ENCODE data around the gene UGGT1. TPM values are rescaled to one million over a fixed set of nuclear protein-coding genes. Genes with fewer than 3 reads are reported as not detected.

Gene UGGT1, protein sequence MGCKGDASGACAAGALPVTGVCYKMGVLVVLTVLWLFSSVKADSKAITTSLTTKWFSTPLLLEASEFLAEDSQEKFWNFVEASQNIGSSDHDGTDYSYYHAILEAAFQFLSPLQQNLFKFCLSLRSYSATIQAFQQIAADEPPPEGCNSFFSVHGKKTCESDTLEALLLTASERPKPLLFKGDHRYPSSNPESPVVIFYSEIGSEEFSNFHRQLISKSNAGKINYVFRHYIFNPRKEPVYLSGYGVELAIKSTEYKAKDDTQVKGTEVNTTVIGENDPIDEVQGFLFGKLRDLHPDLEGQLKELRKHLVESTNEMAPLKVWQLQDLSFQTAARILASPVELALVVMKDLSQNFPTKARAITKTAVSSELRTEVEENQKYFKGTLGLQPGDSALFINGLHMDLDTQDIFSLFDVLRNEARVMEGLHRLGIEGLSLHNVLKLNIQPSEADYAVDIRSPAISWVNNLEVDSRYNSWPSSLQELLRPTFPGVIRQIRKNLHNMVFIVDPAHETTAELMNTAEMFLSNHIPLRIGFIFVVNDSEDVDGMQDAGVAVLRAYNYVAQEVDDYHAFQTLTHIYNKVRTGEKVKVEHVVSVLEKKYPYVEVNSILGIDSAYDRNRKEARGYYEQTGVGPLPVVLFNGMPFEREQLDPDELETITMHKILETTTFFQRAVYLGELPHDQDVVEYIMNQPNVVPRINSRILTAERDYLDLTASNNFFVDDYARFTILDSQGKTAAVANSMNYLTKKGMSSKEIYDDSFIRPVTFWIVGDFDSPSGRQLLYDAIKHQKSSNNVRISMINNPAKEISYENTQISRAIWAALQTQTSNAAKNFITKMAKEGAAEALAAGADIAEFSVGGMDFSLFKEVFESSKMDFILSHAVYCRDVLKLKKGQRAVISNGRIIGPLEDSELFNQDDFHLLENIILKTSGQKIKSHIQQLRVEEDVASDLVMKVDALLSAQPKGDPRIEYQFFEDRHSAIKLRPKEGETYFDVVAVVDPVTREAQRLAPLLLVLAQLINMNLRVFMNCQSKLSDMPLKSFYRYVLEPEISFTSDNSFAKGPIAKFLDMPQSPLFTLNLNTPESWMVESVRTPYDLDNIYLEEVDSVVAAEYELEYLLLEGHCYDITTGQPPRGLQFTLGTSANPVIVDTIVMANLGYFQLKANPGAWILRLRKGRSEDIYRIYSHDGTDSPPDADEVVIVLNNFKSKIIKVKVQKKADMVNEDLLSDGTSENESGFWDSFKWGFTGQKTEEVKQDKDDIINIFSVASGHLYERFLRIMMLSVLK (N-terminal part only)
- total RNA-seq (2014; rRNA removed; shearing (Covaris generic)) = 48.1 and 58.0 TPM in 2 replicates
- 33.6 and 37.5 TPM in 2 replicates for polyA plus RNA-seq (2015; cell fraction: cytosol; rRNA removed)
- polyA plus RNA-seq (2015; cell fraction: nucleus; rRNA removed) = 232 and 269 TPM in 2 replicates

DNA sequence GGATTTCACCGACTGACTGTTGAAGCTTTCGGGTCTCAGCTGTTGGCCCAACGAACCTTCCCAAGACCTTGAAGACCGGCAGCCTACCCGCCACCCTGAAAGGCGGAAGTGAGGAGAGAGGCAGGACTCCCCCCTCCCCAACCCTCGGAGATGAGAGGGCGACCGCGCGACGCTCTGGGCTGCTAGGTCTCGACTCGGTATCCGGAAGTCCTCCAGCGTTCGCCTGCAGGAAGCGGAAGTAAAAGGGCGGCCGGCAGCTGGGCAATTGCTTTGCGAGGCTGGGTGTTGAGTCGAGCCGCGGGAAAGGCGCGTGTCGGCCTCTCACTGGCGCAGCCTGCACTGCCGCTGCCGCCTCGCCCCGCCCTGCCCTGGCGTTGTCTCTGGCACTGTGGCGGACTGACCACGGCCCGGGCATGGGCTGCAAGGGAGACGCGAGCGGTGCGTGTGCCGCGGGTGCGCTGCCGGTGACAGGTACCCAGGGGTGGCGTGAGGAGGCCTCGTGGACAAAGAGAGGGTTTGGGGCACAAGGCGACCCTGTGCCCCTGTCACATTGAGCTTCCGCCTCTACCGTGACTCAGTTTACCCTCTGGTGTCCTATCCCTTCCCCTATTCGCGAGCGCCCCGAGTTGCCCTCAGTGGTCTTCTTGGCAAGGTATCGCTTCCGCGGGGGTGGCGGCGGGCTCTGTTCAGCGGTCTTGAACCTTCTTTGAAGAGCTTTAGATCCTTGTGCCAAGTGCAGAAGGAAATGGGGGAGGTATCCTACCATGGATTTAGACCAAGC, at the start of gene UGGT1:
Gene UGGT1, plus strand, starts transcription at position 256 of the 781 bp plus-strand sequence. Its CDS starts 158 bp downstream, at position 414.
- peak; percentile 98 for DNase-seq (ENCODE audit: low read depth)

DNA sequence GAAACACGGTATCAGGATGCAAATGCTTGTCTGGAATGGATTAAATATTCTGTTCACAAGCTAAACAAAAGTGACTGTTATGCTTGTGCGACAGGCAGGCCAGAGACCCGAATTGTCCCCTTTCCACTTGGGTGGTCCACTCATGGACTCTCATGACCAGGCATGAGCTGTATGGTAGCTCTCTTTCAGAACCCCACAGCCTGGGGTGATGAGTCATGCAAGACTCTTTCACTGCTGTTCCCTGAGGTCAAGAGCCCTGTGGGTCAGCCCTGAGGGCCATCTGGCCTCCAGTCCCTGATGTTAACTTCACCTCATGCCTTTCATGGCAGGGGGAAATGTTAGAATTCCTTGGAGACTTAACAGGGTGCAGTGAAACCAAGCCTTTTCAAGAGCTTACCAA, 49.4 kb upstream of the UGGT1 start:
- no peak for DNase-seq (ENCODE audit: low read depth)

DNA sequence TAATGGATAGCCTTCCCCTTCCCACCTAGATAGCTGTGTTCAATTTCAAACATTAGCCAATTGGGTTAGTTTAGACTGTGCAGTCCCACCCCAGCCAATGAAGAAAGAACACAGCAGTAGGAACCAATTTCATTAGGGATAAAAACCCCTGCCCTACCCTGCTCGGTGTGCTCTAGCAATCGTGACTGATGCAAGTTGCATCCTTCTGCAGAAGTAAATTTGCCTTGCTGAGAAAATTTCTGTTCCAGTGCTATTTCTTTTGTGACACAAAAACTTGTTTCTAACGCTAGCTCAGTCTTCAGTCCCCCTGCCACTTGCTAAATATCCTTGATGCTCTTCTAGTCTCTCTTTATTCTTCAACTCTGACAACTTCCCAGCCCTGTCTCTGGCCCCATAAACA, 48.0 kb upstream of the UGGT1 start:
- DNase-seq (ENCODE audit: low read depth) = no peak

DNA sequence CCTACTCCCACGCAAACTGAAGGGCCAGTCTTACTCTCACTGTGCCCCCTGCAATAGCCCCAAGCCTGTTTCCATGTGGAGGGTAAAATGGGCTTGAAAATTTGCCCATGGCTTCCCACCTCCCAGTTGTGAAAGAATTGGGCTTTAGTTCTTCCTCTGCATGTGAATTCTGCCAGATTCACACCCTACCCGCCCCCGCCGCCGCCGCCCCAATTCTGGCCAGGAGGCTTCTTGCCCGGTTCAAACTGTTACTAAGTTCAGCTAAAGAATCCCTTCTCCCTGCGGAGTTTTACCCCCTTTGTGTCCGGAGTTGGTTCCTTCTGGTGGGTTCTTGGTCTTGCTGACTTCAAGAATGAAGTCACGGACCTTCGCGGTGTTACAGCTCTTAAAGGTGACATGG, 37.7 kb upstream of the UGGT1 start:
- DNase-seq (ENCODE audit: low read depth) = no peak

DNA sequence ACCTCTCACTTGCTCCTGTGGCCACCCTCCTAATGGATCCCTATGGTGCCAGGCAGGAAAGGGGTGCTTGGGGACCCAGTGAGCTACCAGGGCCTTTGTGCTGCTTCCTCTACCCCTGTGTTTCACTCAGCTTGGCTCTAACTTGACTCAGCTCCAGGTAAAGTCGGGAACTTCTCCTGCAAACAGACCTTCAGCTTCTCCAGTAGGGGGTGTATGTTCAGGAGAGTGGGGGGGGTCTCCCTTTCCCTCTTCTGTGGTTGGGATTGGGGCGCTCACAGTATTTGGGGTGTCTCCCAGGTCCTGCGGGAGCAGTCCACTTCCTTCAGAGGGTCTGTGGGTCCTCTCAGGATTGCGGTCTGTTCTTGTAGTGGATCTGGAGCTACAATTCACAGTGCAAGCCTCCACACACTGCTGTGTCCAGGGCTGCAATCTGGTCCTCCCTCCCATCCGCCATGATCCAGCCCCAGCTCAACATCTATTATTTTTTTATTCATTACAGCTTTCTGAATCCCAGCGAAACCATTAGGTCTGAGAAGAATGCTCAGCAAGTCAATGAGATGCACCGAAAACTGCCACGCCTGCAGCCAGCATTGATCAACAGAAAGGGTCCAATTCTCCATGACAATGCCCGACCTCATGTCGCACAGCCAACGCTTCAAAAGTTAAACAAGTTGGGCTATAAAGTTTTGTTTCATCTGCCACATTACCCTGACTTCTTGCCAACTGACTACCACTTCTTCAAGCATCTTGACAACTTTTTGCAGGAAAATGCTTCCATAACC, 36.7 kb upstream of the UGGT1 start:
- no peak for DNase-seq (ENCODE audit: low read depth)

DNA sequence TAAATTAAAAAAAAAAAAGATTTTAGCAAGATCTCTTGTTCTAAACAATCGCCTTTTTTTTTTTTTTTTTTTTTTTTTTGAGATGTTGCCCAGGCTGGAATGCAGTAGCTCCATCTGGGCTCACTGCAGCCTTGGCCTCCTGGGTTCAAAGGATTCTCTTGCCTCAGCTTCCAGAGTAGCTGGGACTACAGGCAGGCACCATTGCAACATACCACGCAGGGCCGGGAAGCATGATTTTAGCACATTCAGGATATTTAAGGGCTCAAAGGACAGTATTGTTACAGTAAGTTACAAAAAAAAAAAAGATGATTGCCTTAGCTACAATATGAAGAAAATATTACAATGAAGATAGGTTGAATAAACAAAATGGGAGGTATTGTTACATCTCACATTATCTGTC, 33.7 kb upstream of the UGGT1 start:
- no peak for DNase-seq (ENCODE audit: low read depth)

DNA sequence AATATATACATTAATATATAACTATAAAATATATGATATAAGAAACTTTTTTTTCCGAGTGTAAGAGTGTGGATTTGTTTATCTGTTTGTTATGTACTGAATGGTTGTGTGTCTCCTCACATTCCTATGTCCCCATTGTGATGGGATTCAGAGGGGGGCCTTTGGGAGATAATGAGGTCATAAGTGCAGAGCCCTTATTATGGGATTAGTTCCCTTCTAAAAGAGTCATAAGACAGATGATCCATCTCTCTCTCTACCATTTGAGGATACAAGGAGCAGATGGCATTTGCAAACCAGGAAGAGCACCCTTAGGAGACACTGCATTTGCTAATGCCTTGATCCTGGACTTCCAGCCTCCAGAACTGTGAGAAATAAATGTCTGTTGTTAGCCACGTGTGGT, 32.9 kb upstream of the UGGT1 start:
- no peak for DNase-seq (ENCODE audit: low read depth)

DNA sequence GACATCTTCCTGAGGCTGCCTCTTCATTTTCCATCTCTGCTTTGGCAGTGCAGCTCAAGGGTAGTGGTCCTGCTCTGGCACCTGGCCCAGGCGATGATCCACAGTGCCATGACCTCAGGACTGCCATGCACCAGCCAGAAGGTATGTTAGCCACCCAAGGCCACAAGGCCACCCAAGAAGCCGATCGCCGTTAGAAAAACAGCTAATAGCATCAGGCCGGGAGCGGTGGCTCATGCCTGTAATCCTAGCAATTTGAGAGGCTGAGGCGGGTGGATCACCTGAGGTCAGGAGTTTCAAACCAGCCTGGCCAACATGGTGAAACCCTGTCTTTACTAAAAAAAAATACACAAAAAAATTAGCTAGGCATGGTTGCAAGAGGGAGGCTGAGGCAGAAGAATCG, 28.4 kb upstream of the UGGT1 start:
- no peak for DNase-seq (ENCODE audit: low read depth)

DNA sequence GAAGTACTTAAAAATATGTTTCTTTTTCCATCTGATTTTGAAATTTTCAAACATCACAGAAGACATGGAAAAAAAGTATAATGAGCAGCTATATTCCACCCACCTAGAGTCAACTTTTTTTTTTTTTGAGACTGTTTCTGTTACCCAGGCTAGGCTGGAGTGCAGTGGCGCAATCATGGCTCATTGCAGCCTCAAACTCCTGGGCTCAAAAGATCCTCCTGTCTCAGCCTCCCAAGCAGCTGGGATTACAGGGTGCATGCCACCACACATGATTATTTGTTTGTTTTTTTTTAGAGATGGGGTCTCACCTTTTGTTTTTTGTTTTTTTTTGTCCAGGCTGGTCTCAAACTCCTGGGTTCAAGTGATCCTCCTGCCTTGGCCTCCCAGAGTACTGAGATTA, 26.6 kb upstream of the UGGT1 start:
- no peak for DNase-seq (ENCODE audit: low read depth)

DNA sequence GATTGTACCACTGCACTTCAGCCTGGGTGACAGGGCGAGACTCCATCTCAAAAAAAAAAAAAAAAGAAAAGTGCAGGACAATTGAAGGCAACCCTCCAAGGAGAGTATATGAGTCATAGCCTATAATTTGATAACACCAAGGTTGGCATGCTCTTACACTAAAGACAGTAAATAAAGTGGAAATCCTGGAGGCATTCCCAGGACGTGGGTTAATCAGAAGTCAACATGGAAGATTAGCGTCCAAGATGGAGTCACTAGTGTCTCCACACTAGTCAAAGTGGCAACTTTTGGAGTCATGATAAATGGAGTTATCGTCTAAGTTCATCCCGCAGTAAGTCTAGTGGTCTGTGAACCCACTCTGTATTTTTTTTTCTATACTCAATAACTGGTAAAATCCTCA, 21.2 kb upstream of the UGGT1 start:
- peak; percentile 58 for DNase-seq (ENCODE audit: low read depth)

DNA sequence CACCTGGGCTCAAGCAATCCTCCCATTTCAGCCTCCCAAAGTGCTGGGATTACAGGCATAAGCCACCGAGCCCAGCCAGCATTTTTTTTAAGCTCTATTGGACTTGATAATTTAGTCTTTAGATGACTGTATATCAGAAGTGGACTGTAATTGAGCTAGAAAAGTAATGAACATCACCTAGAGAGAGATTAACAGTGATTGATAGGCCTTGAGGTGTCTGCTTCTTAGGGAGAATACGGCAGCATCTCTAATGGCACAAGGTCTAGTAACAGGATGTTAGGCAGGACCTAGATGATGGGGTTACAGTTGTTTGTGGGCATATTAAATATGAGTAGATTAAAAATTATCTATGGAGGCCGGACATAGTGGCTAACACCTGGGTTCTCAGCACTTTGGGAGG, 17.7 kb upstream of the UGGT1 start:
- no peak for DNase-seq (ENCODE audit: low read depth)

DNA sequence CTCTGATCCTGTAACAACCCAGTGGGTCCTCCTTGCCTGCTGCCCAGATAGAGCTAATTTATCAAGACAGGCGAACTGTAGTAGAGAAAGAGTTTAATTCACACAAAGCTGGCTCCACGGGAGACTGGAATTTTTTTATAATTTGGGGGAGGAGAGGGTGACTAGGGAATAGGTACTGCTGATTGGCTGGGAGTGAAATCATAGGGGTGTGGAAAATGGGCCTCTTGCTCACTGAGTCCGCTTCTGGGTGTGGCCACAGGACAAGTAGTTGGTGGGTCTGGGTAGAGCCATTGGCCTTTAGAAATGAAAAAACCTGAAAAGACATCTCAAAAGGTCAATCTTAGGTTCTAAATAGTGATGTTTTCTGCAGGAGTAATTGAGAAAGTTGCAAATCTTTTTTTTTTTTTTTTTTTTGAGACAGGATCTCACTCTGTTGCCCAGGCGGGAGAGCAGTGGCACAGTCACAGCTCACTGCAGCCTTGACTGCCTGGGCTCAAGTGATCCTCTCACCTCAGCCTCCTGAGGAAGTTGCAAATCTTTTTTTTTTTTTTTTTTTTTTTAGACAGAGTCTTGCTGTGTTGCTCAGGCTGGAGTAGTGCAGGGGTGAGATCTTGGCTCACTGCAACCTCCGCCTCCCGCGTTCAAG, 14.4 kb upstream of the UGGT1 start:
- DNase-seq (ENCODE audit: low read depth) = no peak

DNA sequence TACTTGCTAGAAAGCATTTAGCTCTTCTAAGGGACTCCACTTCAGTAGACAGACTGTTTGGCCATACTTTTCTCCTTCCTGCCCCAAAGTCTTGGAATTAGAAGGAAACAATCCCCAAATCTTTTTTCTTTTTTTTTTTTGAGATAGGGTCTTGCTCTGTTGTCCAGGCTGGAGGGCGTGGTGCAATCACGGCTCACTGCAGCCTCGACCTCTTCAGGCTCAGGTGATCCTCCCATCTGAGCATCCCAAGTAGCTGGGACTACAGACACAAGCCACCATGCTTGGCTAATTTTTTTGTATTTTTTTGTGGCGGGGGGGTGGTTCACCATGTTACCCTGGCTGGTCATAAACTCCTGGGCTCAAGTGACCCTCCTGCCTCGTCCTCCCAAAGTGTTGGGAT, 6.2 kb upstream of the UGGT1 start:
- DNase-seq (ENCODE audit: low read depth) = no peak

DNA sequence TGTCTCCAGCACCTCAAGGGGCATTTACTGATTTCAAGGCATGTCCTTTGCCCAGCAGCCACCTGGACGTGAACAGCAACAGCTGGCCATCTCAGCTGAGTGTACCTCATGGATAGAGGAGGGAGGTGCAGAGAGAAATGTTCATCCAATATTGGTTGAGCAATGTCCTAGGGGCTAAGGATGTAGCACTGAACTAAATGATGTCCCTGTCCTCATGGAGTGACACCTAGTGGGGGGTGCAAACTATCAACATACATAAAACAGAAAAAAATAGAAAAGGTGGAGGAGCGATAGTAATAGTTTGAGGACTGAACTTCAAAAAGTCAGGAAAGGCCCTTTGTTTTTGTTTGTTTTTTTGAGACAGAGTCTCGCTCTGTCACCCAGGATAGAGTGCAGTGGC, 4.8 kb upstream of the UGGT1 start:
- no peak for DNase-seq (ENCODE audit: low read depth)

DNA sequence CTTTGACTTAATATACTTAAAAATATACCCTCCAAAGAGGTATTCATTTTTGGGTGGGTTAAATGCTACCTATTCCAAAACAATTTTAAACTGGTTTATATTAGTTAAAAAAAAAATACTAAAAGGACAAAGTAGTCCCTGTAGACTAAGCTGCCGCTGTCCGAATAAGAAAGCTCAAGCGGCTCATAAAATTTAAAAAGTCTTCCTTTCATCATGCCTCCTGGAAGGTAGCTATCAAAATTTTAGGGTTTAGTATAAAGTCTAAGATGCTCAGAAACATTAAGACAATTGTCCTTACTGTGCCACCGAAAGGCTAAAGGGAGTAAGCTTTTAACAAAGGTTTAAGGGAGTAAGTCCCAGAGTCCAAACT, 440 bp upstream of the UGGT1 start:
- DNase-seq (ENCODE audit: low read depth) = no peak

DNA sequence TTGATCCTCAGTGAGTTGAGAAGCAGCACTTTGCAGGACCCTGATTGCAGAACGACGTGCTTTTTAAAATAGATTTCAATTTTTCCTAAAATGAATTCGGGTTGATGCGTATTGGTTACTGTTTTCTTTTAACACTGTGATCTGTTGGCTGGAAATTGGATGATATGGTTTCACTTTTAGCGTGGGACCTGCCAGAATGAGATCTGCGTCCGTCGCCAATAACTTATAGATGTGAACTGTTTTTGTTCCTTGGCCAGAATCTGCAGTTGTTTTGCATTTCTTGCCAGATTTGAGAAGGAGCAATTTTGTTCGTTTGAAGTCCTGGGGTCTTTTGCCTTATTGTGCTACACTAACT, 703 bp downstream of the UGGT1 start:
- DNase-seq (ENCODE audit: low read depth) = peak; percentile 20

DNA sequence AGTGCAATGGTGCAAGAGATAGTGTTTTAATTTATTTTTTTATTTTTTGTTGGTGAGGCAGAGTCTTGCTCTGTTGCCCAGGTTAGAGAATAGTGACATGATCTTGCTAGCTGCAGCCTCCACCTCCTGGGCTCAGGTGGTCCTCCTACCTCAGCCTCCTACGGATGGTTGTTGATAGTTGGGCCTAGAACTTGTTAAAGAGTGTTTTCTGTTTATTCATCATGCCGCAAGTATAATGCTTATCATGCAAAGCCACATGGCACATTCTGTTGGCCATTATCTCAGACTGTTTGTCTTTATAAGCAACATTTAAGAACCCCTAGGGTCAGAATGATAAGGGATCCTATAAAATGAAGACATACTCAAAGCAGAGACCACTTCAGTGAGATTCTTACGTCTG, 1.7 kb downstream of the UGGT1 start:
- DNase-seq (ENCODE audit: low read depth) = no peak

DNA sequence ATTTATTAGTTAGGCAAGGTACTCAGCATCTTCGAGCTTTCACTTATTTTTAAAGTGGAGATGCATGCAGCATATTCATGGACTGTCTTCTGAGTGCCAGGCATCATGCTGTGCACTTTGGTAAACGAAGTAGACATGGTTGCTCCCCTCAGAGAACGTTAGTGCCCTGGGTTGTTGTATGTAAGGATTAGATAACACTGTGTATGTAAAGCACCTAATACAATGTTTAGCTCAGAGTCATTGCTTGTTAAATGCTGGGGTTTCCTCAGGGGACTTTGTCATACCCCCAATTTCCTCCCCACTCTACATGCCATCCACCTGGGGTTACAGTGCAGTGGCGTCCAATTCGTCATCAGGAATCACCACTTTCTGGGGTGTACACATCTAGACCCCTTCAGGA, 2.8 kb downstream of the UGGT1 start:
- no peak for DNase-seq (ENCODE audit: low read depth)

DNA sequence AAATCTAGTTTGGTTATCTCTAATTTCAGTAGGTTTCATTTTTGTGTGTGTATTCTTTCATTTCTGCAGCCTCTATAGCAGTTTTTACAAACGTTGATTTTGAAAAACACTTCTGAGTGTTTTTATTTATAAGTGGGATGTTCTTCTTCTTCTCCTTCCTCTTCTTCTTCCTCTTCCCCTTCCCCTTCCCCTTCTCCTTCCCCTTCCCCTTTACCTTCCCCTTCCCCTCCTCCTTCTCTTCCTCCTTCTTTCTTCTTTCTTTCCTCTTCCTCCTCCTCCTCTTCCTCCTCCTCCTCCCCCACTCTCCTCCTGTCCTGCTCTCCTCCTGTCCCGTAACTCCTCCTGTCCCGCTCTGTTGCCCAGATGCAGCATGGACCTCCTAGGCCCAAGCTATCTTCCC, 4.2 kb downstream of the UGGT1 start:
- DNase-seq (ENCODE audit: low read depth) = no peak

DNA sequence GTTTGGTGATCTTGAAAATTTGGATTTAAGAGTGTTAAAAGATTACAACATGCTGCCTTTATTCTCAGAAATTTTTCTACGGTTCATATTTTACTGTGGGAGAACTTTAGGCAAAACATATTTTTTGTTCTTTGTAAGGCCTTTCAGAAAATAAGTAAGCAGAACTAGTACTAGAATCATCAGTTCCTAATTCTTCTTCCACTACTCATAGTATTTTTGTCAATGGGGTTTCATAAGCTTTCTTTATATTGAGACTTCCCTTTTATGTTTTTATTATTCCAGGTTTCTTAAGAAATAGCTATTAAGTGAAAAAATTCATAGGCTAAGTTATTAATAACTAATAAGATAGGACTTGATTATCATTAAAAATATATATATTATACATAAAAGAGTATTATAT, 12.4 kb downstream of the UGGT1 start:
- DNase-seq (ENCODE audit: low read depth) = no peak

Measured in HT1080 (cell line).